NCI-H345 treated with DMSO at 0.1 percent for 48 hours (cell line): Measurements from ENCODE around the gene SDK2.

ENCODE experiments used
- DNase-seq: peaks from one replicate; lab custom pipeline; 2025; ENCODE audit not compliant: unreplicated experiment; lab: John Stamatoyannopoulos, UW

Gene SDK2

GRCh38 chr17:73654241-73654640 lies 10.0 kb upstream of the SDK2 start:
- DNase-seq: no peak

- DNase-seq: no peak
Measured at GRCh38 chr17:73653810-73654209, 9.6 kb upstream of the SDK2 start.

- no peak for DNase-seq
Measured at GRCh38 chr17:73652886-73653480, 8.7 kb upstream of the SDK2 start.

- DNase-seq: no peak
Measured at GRCh38 chr17:73650617-73651200, 6.5 kb upstream of the SDK2 start.

- no peak for DNase-seq
Measured at GRCh38 chr17:73650140-73650539, 5.9 kb upstream of the SDK2 start.

- no peak for DNase-seq
Measured at GRCh38 chr17:73648974-73649373, 4.7 kb upstream of the SDK2 start.

- DNase-seq: no peak
Measured at GRCh38 chr17:73648543-73648820, 4.2 kb upstream of the SDK2 start.

GRCh38 chr17:73647772-73648542 lies 3.7 kb upstream of the SDK2 start:
- no peak for DNase-seq

- no peak for DNase-seq
Measured at GRCh38 chr17:73647301-73647695, 3.1 kb upstream of the SDK2 start.

- no peak for DNase-seq
Measured at GRCh38 chr17:73646409-73647300, 2.4 kb upstream of the SDK2 start.

GRCh38 chr17:73645050-73645871 lies 1.0 kb upstream of the SDK2 start:
- peak; percentile 80 for DNase-seq

- DNase-seq: no peak
Measured at GRCh38 chr17:73643852-73644144, 447 bp downstream of the SDK2 start.

GRCh38 chr17:73643001-73643851 lies 1.0 kb downstream of the SDK2 start:
- DNase-seq: peak; percentile 62

- DNase-seq: no peak
Measured at GRCh38 chr17:73642659-73643000, 1.6 kb downstream of the SDK2 start.

- DNase-seq: peak; percentile 90
Measured at GRCh38 chr17:73641826-73642600, 2.2 kb downstream of the SDK2 start.

GRCh38 chr17:73640691-73641090 lies 3.6 kb downstream of the SDK2 start:
- DNase-seq: no peak

- DNase-seq: peak; percentile 86
Measured at GRCh38 chr17:73639932-73640331, 4.3 kb downstream of the SDK2 start.

- no peak for DNase-seq
Measured at GRCh38 chr17:73639322-73639721, 4.9 kb downstream of the SDK2 start.

GRCh38 chr17:73638556-73638955 lies 5.7 kb downstream of the SDK2 start:
- DNase-seq: no peak
